Spleen (tissue), 7 donors: Measurements from ENCODE around the gene PTPRC.

Source experiments
- CTCF ChIP-seq, 11 experiments: fragments of 200-600 bp in 7 of 11; fragments of 450-650 bp in 4 of 11; sonication (generic) in 4 of 11; IDR thresholded peaks in 8 of 11; conservative IDR thresholded peaks in 3 of 11; 1 replicate in 7 of 11; 2 replicates in 4 of 11; pipeline versions ENCODE4 v1.4.0 to v1.8.0; 2016 to 2021; ENCODE audit warnings: antibody characterized with exemption in 11 of 11, inconsistent platforms in 4 of 11, mild to moderate bottlenecking in 1 of 11
- POLR2A ChIP-seq, 3 donors: fragments of 450-650 bp; IDR thresholded peaks; one replicate each; pipeline ENCODE4 v1.5.1; 2017; ENCODE audit warnings: antibody characterized with exemption in 3 of 3, mild to moderate bottlenecking in 1 of 3
- donor health status: DM: no; HTN: no; CAD: no; lungs with moderate emphysema.
- donor health status: DM: no; HTN: no; CAD: no.
- donor health status: DM: no; HTN: no; CAD: no.

DNA sequence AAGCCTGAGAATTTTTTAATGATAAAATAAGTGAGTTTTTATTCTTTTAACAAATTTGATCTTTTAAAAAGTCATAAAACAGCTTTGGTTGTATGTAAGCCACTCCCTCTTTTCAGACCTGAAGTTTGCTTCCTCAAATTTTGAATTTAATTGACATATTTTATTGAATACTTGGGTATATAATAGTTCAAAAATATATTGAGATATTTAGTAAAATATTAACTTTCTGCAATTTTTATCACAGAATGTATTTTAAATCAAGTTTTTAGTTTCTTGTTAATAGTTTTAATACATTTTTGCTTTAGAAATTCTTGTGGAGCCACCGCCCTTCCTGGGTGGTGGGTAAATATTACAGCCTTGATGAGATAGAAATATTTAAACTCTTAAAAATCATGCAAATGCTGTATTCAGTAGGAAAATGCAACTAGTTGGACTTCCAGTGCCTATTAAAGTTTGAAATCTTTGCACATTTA is 867 bp downstream of the PTPRC start:
- no peak for TF ChIP-seq POLR2A (IDR thresholded peaks at IDR 0.05)
- TF ChIP-seq CTCF (IDR thresholded peaks at IDR 0.05 in 8 of 11, conservative IDR thresholded peaks at IDR 0.05 in 3 of 11) = no peak
